Left ventricle myocardium superior (tissue), 1 donor: Measurements from ENCODE around the gene RUVBL1. TPM values are rescaled to one million over a fixed set of nuclear protein-coding genes. Genes with fewer than 3 reads are reported as not detected.

Source experiments
- ATAC-seq: fragments of 200-7000 bp; cut with Tn5 transposase; one replicate; pipeline ENCODE4 v1.9.1; 2020; ENCODE audit warnings: mild to moderate bottlenecking, moderate library complexity
- DNase-seq: peaks from one replicate; pipeline ENCODE4 v3.0.0-alpha.2; 2020
- intact Hi-C: fragments of 100-400 bp; cut with micrococcal nuclease; formaldehyde crosslinking; loops from one replicate; pipeline ENCODE4 v1.11.0; 2022
- total RNA-seq: library from RNA; stranded (reverse); fragmentation: NEBNext Ultra II Directional; extraction: Animal tissue kit (Norgen Biotek cat#: 25700); gene quantifications from one replicate; pipeline ENCODE4 v1.2.1, GENCODE V29; 2021
- donor health status: DM: no; HTN: yes; CAD: no; lungs with severe emphysema.

RUVBL1 gene
- total RNA-seq, 1 donor from 2014 or later, result 22.6 TPM

GRCh38 chr3:128144512-128145187, 21.0 kb upstream of the RUVBL1 start:
- intact Hi-C loops, result no loop called here
- no peak for ATAC-seq
- no peak for DNase-seq

- ATAC-seq (no peak), DNase-seq (no peak)
- intact Hi-C loops, result no loop called here
Measured at GRCh38 chr3:128143496-128143895, 19.9 kb upstream of the RUVBL1 start.

GRCh38 chr3:128133273-128133883, 9.8 kb upstream of the RUVBL1 start:
- DNase-seq (no peak), ATAC-seq (peak; percentile 76)
- intact Hi-C loops, result loop anchor here (5.0 kb wide), 1 partner anchor 41 kb away; no protein-coding TSS in a partner anchor

- DNase-seq (no peak), ATAC-seq (no peak)
- intact Hi-C loops, result loop anchor here (5.0 kb wide), 1 partner anchor 40 kb away; no protein-coding TSS in a partner anchor
Measured at GRCh38 chr3:128131897-128132646, 8.5 kb upstream of the RUVBL1 start.

GRCh38 chr3:128128251-128128650, 4.6 kb upstream of the RUVBL1 start:
- no peak for ATAC-seq
- intact Hi-C loops, result no loop called here
- no peak for DNase-seq

- ATAC-seq (no peak), DNase-seq (no peak)
- intact Hi-C loops, result no loop called here
Measured at GRCh38 chr3:128127236-128127635, 3.6 kb upstream of the RUVBL1 start.

GRCh38 chr3:128123156-128123537, 465 bp downstream of the RUVBL1 start:
- ATAC-seq (no peak), DNase-seq (no peak)
- intact Hi-C loops, result no loop called here

GRCh38 chr3:128122013-128122412, 1.6 kb downstream of the RUVBL1 start:
- DNase-seq (no peak), ATAC-seq (no peak)
- intact Hi-C loops, result no loop called here

GRCh38 chr3:128113817-128114794, 9.5 kb downstream of the RUVBL1 start:
- DNase-seq (peak; percentile 37), ATAC-seq (peak; percentile 87)
- intact Hi-C loops, result no loop called here

- intact Hi-C loops, result no loop called here
- ATAC-seq (no peak), DNase-seq (no peak)
Measured at GRCh38 chr3:128112357-128112968, 11.1 kb downstream of the RUVBL1 start.

- DNase-seq (no peak), ATAC-seq (no peak)
- intact Hi-C loops, result no loop called here
Measured at GRCh38 chr3:128111147-128111546, 12.5 kb downstream of the RUVBL1 start.

GRCh38 chr3:128107834-128108233, 15.8 kb downstream of the RUVBL1 start:
- intact Hi-C loops, result no loop called here
- DNase-seq, result peak; percentile 55
- peak; percentile 86 for ATAC-seq

GRCh38 chr3:128103136-128103676, 20.4 kb downstream of the RUVBL1 start:
- no peak for DNase-seq
- ATAC-seq, result no peak
- intact Hi-C loops, result no loop called here

- ATAC-seq (peak; percentile 87), DNase-seq (no peak)
- intact Hi-C loops, result no loop called here
Measured at GRCh38 chr3:128100638-128101037, 23.0 kb downstream of the RUVBL1 start.

GRCh38 chr3:128100161-128100560, 23.5 kb downstream of the RUVBL1 start:
- intact Hi-C loops, result no loop called here
- no peak for ATAC-seq
- DNase-seq, result no peak

GRCh38 chr3:128098234-128098633, 25.4 kb downstream of the RUVBL1 start:
- no peak for DNase-seq
- ATAC-seq, result no peak
- intact Hi-C loops, result no loop called here

GRCh38 chr3:128095222-128095703, 28.3 kb downstream of the RUVBL1 start:
- intact Hi-C loops, result no loop called here
- DNase-seq, result peak; percentile 90

More at GRCh38 chr3:128095222-128095703, 28.3 kb downstream of the RUVBL1 start:
- ATAC-seq, result peak; percentile 98
